ENCODE data around the gene PFAS.
A peak's percentile ranks its signal among the peaks of the same experiment; 100 is the strongest.

The PFAS gene

DNA sequence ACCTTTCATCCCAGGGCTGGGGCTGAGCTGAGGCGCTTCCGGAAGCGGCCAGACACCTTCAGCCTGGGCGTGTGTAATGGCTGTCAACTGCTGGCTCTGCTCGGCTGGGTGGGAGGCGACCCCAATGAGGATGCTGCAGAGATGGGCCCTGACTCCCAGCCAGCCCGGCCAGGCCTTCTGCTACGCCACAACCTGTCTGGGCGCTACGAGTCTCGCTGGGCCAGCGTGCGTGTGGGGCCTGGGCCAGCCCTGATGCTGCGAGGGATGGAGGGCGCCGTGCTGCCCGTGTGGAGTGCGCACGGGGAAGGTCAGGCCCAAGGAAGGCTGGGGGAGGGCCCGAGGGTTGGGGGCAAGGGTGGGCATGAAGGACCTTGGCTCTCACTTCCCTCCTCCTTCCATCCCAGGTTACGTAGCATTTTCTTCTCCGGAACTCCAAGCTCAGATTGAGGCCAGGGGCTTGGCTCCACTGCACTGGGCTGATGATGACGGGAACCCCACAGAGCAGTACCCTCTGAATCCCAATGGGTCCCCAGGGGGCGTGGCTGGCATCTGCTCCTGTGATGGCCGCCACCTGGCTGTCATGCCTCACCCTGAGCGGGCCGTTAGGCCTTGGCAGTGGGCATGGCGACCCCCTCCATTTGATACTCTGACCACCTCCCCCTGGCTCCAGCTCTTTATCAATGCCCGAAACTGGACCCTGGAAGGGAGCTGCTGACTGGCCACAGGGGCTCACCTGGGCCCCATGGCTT lies 19.6 kb downstream of the PFAS start:
- DNase-seq (ENCODE audit: low read depth): no peak

- no peak for DNase-seq (ENCODE audit: low read depth)
These were observed 23.3 kb downstream of the PFAS start for GRCh38 chr17:8272421-8272820.

- DNase-seq (ENCODE audit: low read depth): no peak
These were observed 24.9 kb downstream of the PFAS start for GRCh38 chr17:8273884-8274444.

DNA sequence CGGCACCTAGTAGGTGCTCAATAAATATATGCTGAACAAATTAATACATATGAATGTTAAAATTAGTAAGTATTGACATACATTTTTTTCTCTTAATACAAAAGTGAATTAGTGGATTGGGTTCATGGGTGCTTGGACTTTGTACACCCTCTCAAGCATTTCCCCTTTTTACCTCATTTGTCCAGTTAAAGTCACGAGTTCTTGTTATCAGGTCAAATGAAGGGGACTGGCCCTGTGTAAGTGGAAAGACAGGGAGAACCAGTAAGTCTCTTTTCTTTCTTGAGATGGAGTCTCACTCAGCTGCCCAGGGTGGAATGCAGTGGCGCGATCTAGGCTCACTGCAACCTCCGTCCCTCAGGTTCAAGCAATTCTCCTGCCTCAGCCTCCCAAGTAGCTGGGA lies 25.7 kb downstream of the PFAS start:
- no peak for DNase-seq (ENCODE audit: low read depth)

- no peak for DNase-seq (ENCODE audit: low read depth)
These were observed 26.6 kb downstream of the PFAS start for GRCh38 chr17:8275421-8276290.

GRCh38 chr17:8277317-8277716 lies 28.2 kb downstream of the PFAS start:
- DNase-seq (ENCODE audit: low read depth): no peak

GRCh38 chr17:8282345-8282744 lies 33.3 kb downstream of the PFAS start:
- DNase-seq (ENCODE audit: low read depth): no peak

- no peak for DNase-seq (ENCODE audit: low read depth)
These were observed 34.3 kb downstream of the PFAS start for GRCh38 chr17:8283356-8283755.

DNA sequence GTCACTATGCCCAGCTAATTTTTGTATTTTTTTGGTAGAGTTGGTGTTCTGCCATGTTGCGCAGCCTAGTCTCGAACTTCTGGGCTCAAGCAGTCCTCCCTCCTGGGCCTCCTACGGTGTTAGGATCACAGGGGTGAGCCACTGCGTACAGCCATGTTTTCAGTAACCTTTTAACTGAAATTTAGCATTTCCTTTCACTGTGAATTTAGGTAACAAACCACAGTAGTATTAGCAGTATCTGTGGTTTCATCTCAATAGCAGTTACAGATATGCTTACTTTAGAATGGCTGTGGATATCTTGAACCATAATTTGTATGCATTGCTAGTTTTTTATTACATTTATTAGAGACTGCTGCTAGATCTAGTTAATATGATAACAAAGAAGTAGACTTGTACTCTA lies 35.0 kb downstream of the PFAS start:
- no peak for DNase-seq (ENCODE audit: low read depth)

DNA sequence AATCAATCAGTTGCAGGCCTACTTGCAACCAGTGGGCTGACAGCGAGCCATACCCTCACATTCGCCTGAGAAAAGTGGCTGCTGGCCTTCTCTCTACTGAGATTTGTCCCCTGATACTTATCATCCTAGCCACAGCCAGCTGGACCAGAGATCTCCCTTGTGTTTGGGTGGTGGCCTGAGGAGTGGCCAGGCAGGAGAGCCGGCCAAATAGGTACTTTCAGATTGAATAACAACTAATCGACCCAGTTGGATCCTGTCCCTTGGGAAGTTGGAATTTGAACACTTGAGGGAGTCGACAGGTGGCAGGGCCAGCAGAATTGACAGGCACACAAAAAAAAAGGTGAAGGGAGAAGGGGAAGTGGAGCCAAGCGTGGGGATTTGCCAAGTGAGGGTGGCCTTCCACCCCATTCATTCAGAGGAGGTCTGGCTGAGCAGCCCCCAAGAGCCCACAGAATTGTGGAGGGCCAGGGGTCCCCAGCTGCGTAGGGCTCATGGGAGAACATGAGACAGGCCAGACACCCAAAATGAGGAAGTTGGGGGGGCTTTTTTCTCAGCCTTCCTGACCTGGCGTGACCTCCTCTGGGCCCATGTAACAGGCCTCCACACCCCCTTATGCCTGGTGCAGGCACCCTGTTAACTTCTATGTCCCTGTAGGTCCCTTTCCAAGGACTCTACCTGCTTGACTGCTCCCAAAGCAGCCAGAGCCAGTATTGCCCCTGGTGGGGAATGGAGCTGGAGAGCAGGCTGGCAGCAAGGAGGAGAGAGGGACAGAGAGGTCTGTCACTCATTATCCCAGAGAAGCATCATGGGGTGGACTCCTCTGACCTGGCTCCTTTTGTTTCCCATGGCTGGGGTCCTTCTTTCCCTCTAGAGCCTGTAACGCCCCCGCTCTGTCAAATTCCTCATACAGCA lies 36.4 kb downstream of the PFAS start:
- no peak for DNase-seq (ENCODE audit: low read depth)

DNA sequence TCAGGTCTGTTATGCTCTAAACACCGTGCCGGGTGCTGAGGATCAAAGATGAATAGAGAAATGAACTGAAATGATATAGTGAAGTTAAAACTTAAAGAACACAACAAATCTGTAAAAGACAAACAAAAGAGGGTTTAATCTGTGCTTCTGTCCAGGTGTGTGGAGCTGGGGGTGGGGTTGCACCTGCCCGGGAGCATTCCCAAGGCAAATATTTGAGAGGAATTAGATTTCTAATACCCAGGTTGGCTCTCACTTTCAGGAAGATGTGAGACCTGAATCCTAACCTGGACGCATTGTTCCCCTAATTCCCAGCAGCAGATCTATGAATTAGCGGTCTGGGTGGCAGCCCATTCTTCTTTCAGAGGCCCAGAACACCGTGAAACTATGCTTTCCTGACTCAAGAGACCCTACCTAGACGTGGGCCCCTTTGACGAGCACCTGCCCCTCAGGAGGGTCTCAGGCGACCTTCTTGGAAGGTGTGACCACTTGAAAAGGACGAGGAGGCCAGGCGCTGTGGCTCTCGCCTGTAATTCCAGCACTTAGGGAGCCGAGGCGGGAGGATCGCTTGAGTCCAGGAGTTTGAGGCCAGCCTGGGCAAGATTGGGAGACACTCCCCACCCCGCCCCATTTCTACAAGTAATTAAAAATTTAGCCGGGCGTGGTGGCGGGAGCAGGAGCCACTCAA lies 38.7 kb downstream of the PFAS start:
- no peak for DNase-seq (ENCODE audit: low read depth)

DNA sequence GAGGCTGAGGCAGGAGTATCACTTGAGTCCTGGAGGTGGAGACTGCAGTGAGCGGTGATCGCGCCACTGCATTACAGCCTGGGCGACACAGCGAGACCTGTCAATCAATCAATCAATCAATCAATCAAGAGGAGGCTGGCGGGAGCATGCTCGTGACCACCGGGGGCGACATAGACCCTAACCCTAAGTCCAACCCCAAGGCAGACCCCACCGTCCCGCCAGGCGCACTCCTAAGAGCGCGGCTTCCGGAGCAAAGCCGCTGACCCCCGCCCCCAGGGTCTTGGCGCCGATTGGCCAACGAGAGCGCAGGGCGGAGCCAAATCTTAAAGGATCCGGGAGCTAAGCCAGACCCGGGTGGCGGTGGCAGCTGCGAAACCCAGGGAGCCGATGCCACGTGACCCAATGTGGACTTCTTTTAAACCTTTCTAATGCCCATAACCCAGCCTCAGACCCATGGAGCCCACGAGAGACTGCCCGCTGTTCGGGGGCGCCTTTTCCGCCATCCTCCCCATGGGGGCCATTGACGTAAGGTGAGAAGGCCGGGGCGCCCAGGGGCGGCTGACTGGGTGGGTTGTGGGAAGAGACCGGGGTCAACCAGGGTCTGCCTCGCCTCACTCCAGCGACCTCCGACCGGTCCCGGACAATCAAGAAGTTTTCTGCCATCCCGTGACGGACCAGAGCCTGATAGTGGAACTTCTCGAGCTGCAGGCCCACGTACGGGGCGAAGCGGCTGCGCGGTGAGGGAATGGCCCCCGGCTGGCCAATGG lies 39.4 kb downstream of the PFAS start, which contains the start of gene RANGRF:
RANGRF (plus strand) TSS at position 335 of the 767 bp plus-strand sequence; CDS start at position 454, 119 bp downstream.
- DNase-seq (ENCODE audit: low read depth): peak; percentile 75

GRCh38 chr17:8289103-8289397 lies 40.0 kb downstream of the PFAS start:
- DNase-seq (ENCODE audit: low read depth): no peak

- DNase-seq (ENCODE audit: low read depth): no peak
These were observed 41.0 kb downstream of the PFAS start for GRCh38 chr17:8290043-8290442.

- peak; percentile 10 for DNase-seq (ENCODE audit: low read depth)
These were observed 43.7 kb downstream of the PFAS start for GRCh38 chr17:8292639-8293395.

GRCh38 chr17:8294361-8294760 lies 45.3 kb downstream of the PFAS start:
- DNase-seq (ENCODE audit: low read depth): no peak

- no peak for DNase-seq (ENCODE audit: low read depth)
These were observed 45.8 kb downstream of the PFAS start for GRCh38 chr17:8294814-8295316.

DNA sequence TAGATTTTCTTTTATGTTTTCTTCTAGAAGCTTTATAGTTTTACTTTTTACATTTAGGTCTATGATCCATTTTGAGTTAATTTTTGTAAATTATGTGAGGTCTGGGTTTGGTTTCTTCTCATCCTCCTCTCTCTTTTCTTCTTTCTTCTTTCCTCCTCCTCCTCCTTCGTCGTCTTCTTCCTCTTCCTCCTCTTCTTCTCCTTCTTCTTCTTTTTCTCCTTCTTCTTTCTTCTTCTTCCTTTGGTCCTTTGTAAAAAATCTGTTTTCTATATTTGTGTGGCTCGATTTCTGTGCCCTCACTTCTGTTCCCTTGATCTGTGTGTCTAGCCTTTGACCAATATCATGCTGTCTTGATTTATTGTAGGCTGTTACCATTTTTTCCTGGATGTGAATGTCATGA lies 51.1 kb downstream of the PFAS start:
- no peak for DNase-seq (ENCODE audit: low read depth)

DNA sequence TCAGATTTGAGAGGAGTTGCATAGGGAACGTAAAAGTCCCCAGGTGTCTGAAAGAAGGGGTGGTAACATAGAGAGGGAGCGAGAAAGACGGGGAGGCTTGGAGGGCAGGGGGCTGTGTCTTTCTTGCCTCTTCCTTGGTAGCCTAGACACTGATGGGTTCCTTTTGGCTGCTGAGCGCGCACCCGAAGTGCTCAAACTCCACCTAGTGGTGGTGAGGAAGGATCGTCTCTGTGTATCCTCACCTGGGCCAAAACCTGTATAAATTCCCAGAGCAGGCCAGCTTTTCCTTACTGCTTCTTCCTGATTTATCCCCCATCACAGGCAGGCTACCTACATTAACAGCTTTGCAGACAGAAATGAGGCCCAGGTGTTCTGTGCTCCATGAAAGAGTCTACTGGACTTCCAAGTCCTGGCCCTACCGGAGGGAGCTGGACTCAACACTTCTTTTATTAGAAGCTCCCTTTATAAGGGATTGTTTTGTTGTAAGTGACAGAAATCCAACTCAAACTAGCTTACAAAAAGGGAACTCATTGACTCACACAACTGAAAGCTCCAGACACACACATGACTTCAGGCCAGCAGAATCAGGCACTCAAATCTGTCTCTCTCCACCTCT lies 51.6 kb downstream of the PFAS start:
- DNase-seq (ENCODE audit: low read depth): peak; percentile 60
